ENCODE results near the gene HDGFL2.

Gene HDGFL2

DNA sequence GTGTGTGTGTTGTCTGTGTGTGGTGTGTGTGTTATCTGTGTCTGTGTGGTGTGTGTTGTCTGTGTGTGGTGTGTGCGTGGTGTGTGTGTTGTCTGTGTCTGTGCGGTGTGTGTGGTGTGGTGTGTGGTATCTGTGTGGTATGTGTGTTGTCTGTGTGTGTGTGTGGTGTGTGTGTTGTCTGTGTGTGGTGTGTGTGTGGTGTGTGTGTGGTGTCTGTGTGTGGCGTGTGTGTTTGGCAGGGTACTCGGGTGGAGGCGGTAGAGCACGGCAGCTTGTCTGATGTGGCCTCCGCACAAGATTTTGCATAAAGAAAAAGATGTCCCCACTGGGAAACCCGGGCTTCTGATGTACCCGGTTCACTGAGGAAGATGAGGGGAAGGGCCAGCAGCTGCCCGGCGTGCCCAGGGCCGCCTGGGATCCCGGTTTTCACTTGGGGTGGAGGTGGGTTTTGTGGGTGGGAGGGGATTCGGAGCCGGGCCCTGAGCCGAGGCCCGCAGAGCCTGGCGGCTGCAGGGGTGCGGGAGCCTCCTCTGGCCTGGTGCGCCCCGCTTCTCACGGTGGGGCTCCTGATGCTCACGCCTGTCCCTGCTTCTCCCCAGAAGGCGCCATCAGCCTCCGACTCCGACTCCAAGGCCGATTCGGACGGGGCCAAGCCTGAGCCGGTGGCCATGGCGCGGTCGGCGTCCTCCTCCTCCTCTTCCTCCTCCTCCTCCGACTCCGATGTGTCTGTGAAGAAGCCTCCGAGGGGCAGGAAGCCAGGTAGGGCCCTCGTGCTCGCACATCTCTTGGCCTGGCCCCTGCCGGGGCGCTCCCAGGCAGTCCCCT lies 21.2 kb downstream of the HDGFL2 start:
- peak; percentile 58; the same call in 1 of the 2 replicates for TF ChIP-seq ZNF785 (tag by site-specific recombination; IDR thresholded peaks at IDR 0.05)
- no peak for TF ChIP-seq ZNF266 (tag by site-specific recombination; IDR thresholded peaks at IDR 0.05; ENCODE audit: low read depth)
- peak; percentile 65 for TF ChIP-seq ZSCAN4 (tag by site-specific recombination; IDR thresholded peaks at IDR 0.05)
- 0 out of 2 replicates have a peak, but pooled peaks have one; percentile 25 for TF ChIP-seq ZNF239 (tag by site-specific recombination; IDR thresholded peaks at IDR 0.05)
- TF ChIP-seq ZNF391 (tag by site-specific recombination; IDR thresholded peaks at IDR 0.05; ENCODE audit: borderline replicate concordance, low read depth), result peak; percentile 6; the same call in 1 of the 2 replicates
- TF ChIP-seq HOXC10 (CRISPR knock-in tag; IDR thresholded peaks at IDR 0.05), result no peak
- peak; percentile 29; the same call in 1 of the 2 replicates for TF ChIP-seq SP2 (tag by site-specific recombination; IDR thresholded peaks at IDR 0.05)
- no peaks in the 10 kb centered on the region for H3K4me1 ChIP-seq (ENCODE audit: control insufficient read depth, insufficient read depth, low read length)
- H3K36me3 ChIP-seq (ENCODE audit: control insufficient read depth in 2 of 2, insufficient read depth in 1 of 2, low read length in 2 of 2), result peaks cover 42 to 91% of the 10 kb centered on the region in 2 experiments; a peak in 2 of 3 replicates
- H3K9me3 ChIP-seq (ENCODE audit: control insufficient read depth, insufficient read depth, low read depth, low read length), result no peaks in the 10 kb centered on the region
- ChIA-PET POLR2A (interaction anchor here (0.5 kb wide), 1 partner anchor 10 kb away, joined by 5 read pairs; no protein-coding TSS in a partner anchor), CTCF (no interaction called here)
- H3K4me3 ChIP-seq (ENCODE audit: low read depth, low read length), result no peak overlapping the region
- H3K27ac ChIP-seq (ENCODE audit: extremely low read depth, low read depth, low read length), result no peak overlapping the region

- ChIA-PET CTCF (interaction anchor here (1.9 kb wide), 1 partner anchor 142 kb away, joined by 6 read pairs; no protein-coding TSS in a partner anchor), POLR2A (interaction anchor here (0.5 to 1.3 kb wide), 2 partner anchors 10 to 22 kb away, joined by 4 to 5 read pairs; partner anchors contain the start of gene HDGFL2)
- H3K36me3 ChIP-seq (ENCODE audit: control insufficient read depth in 2 of 2, insufficient read depth in 1 of 2, low read length in 2 of 2), result peaks cover 38 to 91% of the 10 kb centered on the region in 2 experiments; a peak in 2 of 3 replicates
- no peak for TF ChIP-seq ZBTB17 (tag by site-specific recombination; IDR thresholded peaks at IDR 0.05)
- no peak for TF ChIP-seq ZNF658 (tag by site-specific recombination; IDR thresholded peaks at IDR 0.05)
- no peak for TF ChIP-seq ZIC2 (tag by site-specific recombination; IDR thresholded peaks at IDR 0.05)
- TF ChIP-seq ZXDB (tag by site-specific recombination; IDR thresholded peaks at IDR 0.05), result no peak
- TF ChIP-seq, protein P1, sequence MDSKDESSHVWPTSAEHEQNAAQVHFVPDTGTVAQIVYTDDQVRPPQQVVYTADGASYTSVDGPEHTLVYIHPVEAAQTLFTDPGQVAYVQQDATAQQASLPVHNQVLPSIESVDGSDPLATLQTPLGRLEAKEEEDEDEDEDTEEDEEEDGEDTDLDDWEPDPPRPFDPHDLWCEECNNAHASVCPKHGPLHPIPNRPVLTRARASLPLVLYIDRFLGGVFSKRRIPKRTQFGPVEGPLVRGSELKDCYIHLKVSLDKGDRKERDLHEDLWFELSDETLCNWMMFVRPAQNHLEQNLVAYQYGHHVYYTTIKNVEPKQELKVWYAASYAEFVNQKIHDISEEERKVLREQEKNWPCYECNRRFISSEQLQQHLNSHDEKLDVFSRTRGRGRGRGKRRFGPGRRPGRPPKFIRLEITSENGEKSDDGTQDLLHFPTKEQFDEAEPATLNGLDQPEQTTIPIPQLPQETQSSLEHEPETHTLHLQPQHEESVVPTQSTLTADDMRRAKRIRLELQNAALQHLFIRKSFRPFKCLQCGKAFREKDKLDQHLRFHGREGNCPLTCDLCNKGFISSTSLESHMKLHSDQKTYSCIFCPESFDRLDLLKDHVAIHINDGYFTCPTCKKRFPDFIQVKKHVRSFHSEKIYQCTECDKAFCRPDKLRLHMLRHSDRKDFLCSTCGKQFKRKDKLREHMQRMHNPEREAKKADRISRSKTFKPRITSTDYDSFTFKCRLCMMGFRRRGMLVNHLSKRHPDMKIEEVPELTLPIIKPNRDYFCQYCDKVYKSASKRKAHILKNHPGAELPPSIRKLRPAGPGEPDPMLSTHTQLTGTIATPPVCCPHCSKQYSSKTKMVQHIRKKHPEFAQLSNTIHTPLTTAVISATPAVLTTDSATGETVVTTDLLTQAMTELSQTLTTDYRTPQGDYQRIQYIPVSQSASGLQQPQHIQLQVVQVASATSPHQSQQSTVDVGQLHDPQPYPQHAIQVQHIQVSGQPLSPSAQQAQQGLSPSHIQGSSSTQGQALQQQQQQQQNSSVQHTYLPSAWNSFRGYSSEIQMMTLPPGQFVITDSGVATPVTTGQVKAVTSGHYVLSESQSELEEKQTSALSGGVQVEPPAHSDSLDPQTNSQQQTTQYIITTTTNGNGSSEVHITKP (tag by site-specific recombination; IDR thresholded peaks at IDR 0.05), result no peak
- TF ChIP-seq ZNF426 (tag by site-specific recombination; IDR thresholded peaks at IDR 0.05), result no peak
- TF ChIP-seq ZNF146 (tag by site-specific recombination; IDR thresholded peaks at IDR 0.05), result no peak
- no peak for TF ChIP-seq ZNF776 (tag by site-specific recombination; IDR thresholded peaks at IDR 0.05; ENCODE audit: borderline replicate concordance)
- TF ChIP-seq TSHZ1 (tag by site-specific recombination; IDR thresholded peaks at IDR 0.05; ENCODE audit: borderline replicate concordance), result no peak
- TF ChIP-seq SP2 (tag by site-specific recombination; IDR thresholded peaks at IDR 0.05), result no peak
- TF ChIP-seq REST (tag by site-specific recombination; IDR thresholded peaks at IDR 0.05), result no peak
- no peak for TF ChIP-seq HOXC10 (CRISPR knock-in tag; IDR thresholded peaks at IDR 0.05)
These were observed 22.0 kb downstream of the HDGFL2 start for GRCh38 chr19:4493929-4494690.

More at GRCh38 chr19:4493929-4494690, 22.0 kb downstream of the HDGFL2 start:
- Histone ChIP-seq H3K4me1 (ENCODE audit: control insufficient read depth, insufficient read depth, low read length) (no peaks in the 10 kb centered on the region), H3K4me3 (ENCODE audit: low read depth, low read length) (no peak overlapping the region), H3K9me3 (ENCODE audit: control insufficient read depth, insufficient read depth, low read depth, low read length) (no peaks in the 10 kb centered on the region), H3K27ac (ENCODE audit: extremely low read depth, low read depth, low read length) (no peak overlapping the region)

Measured in HEK293 (cell line).